Effector CD8-positive, alpha-beta T cell (primary cell): Measurements from ENCODE around the gene BLTP3A.
"Not testable (repeated sequence)": the region's sequence is repeated elsewhere in the genome, so short reads cannot be mapped to it uniquely, and the experiment has no call there.

ENCODE experiments used
- DNase-seq: peaks from one replicate; lab custom pipeline; 2025; lab: John Stamatoyannopoulos, UW

Gene BLTP3A

DNA sequence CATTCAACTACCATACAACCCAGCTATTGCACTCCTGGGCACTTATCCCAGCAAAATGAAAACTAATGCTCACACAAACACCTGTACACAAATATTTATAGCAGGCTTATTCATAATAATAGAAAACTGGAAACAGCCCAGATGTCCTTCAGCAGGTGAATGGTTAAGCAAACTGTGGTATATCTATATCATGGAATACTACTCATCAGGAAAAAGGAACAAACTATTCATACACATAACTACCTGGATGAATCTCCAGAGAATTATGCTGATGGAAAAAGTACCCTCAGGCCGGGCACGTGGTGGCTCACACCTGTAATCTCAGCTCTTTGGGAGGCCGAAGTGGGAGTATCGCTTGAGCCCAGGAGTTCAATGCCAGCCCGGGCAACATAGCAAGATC is 3.8 kb upstream of the BLTP3A start:
- no peak for DNase-seq

DNA sequence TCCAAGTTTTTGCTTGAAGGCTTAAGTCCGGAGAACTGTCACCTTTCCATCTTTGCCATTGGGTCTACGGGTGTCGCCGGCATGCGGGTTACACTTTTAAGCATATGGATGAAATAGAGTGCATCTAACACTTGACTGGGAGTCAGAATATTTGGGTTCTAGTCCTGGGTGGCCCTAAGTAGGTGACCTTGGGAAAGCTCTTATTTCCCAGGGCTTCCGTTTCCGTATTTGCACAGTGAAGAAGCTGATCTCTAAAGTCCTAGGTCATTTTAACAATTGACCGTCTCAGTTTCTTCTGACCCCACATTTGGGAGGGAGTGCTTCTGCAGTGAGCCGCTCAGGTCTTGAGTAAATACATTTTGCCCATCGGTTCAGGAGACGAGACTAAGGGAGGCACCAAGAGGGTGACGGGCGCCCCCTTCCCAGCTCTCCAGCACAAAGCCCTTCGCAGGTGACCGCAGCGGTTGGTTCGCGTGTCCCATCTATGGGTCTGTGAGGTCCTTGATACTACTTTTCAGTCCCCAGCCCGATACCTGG is 651 bp upstream of the BLTP3A start:
- DNase-seq = peak; percentile 29

DNA sequence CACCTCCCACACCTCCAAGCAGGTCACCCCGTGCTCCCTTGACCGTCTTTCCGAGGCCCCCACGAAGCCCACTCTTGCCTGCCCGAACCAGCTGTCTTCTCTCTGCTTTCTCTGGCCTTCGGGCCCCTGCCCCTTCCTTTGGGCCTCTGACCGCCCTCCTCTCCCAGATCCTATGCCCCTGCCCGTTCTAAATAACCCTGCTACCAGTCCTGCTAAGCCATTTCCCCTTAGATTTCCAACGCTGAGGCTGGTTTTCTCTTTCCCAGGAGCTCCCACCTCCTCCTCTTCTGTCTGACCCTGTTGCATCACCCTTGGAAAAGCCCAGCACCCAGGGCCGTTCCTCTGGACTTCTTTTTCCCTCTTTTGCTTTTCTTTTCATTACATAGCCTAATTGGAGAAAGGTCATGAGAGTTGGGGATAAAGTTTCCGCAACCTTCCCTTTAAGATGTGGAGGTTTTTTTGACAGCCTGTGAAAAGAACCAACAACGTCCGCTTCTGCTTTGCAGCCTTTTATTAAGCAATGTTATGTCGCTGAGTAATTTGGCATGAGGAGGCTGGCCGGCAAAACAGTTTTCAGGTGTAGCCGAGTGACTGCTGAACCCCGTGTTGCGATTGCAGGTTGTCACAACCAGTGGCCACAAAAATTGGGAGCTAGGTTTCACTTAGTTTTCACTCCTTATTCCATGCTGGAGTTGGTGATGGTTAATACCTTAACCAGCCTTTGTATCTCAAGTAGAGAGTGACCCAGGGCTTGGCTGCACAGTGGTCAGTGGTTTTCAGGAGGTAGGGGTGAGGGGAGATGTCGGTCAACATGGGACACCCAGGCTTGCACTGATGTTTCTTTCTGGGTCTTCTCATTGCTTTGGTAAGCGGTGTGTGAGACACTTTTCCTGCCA is 970 bp downstream of the BLTP3A start:
- no peak for DNase-seq

DNA sequence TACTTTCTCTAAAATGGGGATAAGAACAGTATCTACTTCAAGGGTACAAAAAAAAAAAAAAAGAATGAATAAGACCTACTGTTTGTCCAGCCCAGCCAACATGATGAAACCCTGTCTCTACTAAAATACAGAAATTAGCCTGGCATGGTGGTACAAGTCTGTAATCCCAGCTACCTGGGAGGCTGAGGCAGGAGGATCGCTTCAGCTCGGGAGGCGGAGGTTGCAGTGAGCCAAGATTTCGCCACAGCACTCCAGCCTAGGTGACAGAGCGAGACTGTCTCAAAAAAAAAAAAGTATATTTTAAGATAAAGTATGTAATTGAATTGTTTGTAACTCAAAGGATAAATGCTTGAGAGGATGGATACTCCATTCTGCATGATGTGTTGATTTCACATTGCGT is 2.0 kb downstream of the BLTP3A start:
- DNase-seq = no peak

DNA sequence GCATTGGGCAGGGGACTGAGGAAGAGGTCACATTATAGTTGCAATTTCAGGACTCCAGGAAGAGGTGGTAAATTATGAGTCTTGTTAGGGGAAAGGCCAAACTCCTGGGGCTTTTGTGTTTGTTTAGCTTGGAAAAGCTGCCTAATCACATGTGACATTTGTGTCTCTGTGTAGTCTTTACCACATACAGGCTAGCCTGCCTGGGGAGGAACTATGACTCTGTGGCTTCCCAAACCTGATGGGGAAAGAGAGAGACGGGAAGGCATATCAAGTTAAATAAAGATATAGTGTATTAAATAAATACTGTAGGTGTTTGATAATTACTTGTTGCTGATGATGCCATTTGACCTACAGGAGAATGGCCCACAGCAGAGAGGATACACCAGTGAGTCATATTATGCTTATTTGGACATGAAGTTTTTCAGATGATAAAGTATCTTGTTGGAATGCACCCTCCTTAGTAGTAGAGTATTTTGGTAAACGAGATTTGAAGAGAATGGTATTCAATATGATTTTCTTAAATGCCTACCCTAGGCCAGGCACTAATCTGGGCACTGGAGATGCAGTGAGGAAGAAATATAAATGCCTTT is 4.0 kb downstream of the BLTP3A start:
- DNase-seq = no peak

DNA sequence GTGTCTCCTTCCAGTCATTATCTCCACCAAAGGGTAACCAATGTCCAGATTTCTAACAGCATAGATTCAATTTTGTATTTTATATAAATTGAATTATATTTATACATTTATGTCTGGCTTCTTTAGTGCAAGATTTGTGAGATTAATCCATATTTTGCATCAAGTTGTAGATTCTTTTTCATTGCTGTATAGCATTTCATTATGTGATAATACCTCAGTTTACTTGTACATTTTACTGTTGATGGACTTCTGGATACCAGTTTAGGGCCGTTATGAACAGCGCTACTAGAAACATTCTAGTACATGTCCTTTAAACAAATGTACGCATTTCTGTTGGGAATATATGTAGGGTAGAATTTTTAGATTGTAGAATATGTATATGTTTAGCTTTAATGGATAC is 6.2 kb downstream of the BLTP3A start:
- DNase-seq = no peak

DNA sequence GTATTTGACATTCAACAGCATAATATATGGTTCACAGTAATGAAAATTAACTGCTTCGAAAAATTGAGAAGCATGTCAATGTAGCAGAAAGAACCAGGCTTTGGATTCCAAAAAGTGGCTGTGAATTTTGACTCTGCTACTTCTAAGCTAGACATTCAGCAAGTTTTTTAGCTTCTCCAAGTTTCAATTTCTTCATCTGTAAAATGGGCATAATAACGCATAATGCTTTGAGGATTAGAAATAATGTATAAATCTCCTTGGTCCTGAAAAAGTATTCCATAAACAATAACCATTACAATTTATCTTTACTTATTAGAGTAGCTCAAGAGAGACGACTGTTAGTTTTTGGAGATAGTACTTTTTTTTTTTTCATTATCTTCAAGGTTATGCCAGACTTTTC is 7.7 kb downstream of the BLTP3A start:
- no peak for DNase-seq

DNA sequence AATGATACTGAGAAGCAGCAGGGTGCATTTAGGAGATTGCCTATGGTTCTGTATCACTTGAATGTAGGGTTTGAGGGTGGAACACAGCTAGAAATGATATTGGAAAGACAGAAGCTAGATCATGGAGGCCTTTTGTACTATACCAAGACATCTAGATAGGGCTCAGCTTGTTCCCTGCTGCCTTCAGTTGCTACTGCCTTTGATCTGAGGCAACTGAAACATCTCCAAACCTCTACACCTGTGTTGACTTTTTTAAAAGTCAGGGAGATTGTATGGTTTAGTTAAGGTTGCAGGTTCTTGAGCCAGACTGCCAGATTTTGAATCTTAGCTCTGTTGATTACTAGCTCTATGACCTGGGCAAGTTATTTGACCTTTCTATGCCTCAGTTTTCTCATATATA is 12.7 kb downstream of the BLTP3A start:
- no peak for DNase-seq

DNA sequence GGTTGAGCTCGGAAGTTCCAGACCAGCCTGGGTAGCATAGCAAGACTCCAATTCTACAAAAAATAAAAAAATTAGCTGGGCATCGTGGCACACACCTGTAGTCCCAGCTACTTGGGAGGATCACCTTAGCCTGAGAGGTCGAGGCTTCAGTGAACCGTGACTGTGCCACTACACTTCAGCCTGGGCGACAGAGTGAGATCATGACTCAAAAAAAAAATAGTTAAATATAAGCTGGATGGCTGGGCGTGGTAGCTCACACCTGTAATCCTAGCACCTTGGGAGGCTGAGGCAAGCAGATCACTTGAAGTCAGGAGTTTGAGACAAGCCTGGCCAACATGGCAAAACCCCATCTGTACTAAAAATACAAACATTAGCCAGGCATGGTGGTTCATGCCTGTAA is 13.2 kb downstream of the BLTP3A start:
- not testable (repeated sequence) for DNase-seq

DNA sequence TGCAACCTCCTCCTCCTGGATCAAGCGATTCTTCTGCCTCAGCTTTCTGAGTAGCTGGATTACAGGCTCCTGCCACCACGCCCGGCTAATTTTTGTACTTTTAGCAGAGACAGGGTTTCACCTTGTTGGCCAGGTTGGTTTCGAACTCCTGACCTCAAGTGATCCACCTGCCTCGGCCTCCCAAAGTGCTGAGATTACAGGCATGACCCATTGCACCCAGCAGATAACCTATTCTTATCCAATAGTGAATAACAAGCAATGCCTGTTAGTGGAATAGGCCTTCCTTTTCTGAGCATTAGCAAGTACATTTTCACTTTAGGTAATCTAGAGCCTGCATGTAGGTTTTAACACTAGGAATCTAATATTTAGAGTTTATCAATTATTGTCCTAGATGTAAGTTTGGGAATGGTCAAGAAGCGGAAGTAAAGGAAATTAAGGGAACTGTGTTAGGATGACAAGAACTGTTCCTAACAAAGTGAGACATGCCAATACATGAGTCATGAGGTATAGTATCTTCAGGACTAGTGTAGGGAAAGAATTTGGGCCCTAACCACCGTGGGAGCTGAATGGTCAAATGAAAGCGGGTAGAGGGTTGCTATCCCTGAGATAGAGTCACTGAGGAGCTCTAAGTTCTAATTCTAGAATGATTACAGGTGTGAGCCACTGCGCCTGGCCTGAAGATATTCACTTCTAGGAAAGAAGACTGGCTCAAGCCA is 15.0 kb downstream of the BLTP3A start:
- no peak for DNase-seq

DNA sequence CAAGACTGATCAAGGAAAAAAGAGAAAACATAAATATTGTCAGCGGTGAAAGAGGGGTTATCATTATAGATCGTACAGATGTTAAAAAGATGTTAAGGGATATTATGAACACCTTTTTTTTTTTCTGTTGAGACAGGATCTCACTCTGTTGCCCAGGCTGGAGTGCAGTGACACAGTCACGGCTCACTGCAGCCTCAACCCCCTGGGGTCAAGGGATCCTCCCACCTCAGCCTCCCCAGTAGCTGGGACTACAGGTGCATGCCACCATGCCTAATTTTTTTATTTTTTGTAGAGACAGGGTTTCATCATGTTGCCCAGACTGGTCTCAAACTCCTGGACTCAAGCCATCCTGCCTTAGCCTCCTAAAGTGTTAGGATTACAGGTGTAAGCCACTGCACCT is 16.6 kb downstream of the BLTP3A start:
- not testable (repeated sequence) for DNase-seq

DNA sequence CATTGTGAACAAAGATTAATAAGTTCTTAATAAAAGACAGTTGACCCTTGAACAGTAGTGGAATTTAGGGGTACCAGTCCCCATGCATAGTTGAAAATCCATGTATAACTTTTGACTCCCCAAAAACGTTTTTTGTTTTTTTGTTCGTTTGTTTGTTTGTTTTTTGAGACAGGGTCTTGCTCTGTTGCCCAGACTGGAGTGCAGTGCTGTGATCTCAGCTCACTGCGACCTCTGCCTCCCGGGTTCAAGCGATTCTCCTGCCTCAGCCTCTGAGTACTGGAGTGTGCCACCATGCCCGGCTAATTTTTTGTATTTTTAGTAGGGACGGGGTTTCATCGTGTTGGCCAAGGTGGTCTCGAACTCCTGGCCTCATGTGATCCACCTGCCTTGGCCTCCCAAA is 17.5 kb downstream of the BLTP3A start:
- DNase-seq = not testable (repeated sequence)

DNA sequence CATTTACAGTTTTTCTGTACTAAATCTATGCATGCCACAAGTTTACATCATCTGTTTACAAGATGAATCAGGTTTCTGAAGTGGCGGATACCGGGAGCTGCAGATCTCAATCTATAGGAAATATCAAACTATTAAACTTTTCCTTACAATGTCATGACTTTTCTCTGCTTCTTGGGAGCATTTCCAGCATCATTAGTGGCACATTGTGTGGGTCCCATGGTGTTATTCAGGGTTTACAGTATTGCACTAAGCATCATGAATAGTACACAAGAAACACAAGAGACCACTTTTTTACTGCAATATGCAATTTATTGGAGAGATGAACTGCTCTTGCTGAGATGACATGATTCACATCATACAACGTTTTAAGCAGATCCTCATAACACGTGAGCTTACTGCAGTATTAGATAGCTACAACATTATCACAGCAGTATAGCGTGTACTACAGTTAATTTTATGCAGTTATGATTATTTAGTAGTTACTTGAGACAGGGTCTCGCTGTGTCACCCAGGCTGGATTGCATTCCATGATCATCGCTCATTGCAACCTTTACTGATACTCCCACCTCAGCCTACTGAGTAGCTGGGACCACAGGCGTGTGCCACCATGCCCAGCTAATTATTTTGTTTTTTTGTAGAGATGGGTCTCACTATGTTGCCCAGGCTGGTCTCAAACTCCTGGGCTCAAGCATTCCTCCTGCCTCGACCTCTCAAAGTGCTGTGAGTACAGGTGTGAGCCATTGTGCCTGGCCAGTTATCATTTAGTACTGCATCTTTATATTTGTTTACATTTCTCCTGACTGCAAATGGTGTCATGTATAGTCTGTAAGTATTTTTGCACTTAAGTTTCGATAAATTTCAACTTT is 18.4 kb downstream of the BLTP3A start:
- no peak for DNase-seq

DNA sequence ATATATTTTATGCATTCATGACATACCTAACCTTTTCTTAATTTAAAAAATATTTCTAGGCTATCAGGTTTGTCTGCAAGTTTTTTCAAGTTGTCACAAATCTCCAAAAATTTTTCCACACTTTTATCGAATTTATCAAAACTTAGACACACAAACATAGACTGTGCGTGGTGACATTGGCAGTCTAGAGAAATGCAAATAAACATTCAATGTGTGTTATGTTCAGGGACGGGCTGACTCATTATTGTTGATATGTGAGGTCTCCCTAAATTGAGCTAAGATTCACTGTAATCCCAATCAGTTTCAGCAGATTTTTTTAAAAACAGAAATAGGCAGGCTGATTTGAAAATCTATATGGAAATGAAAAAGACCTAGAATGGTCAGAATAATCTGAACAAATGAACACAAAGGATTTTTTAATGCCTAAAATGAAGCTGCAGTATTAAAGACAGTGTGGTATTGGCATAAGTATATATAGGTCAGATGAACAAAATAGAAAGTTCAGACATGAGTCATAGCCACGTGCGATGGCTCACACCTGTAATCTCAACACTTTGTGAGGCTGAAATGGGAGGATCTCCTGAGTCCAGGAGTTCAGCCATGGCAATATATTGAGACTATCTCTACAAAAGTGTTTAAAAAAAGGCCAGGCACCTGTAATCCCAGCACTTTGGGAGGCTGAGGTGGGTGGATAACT is 19.2 kb downstream of the BLTP3A start:
- DNase-seq = no peak

DNA sequence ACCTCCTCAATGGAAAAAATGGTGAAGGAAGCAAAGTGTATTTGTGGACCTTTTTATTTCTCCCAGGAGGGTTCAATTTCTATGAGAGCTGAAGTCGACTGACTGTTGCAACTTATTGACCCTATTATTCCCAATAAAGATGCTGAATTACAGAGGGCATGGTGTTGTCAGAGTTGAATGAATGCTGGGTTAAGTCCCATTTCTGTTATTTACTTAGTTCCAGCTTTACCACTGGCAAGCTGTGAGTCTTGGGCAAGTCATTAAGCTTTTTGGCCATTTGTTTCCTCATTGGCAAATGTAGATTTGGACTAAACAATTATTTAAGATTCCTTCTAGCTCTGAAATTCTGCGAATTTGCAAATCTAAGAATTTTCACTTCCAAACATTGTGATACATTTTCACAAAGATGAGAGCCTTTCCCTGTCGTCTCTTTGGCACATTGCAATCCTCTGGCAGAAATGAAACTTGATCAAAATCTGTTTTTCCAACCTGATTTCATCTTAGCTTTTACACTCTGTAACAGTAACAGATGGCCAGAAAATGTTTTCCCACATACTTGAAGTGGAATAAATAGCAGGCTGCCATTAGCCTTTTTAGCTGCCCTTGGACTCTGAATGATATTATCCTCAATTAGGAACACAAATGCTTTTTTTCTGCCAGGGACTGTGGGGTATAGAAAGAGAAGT is 21.3 kb downstream of the BLTP3A start:
- DNase-seq = no peak

DNA sequence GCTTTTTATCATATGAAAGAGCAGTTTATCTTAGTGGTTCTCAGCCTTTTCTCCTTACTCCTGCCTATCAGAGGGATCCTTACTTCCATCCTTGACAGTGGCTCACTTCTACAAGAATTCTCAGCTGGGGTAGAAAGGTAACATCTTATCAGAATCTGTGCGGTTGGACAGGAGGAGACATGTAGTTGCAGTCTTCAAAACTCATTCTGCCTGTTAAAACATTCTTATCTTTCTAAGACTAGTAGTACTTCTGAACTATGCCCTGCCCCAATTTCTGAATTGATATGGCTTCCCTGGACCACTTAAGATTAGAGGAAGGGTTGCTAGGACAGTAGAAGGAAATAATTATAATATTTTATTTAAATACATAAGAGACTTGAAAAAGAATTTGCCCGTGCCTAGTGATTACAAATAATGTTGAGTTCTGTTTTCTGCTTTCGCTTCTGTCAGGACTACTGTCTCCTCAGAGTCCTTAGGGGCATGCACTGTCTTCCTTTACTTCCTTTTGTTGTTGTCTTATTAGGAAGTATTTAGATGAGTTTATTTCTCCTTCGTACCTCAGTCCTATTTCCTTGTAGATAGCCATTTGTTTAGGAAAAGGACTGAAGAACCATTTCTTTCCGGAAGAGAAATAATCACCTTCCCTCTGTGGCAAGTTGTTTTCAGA is 24.9 kb downstream of the BLTP3A start:
- no peak for DNase-seq

DNA sequence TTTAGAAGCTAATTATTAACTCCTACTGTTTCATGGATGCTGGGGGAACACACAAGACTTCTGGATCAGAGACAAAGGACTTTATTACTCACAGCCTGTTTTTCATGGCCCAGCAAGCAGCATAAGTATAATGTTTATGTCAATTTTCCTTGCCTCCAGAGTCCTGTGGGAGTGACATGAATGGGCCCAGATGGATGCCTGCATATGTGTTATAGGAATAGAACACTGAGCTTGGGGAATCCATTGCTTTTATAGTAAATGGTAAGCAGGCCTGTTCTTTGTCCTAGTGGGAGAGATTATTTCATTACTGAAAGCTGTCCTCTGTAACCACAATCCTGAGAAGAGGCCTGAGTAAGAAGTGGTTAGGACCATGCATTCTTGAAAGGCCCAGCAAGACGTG is 25.6 kb downstream of the BLTP3A start:
- no peak for DNase-seq

DNA sequence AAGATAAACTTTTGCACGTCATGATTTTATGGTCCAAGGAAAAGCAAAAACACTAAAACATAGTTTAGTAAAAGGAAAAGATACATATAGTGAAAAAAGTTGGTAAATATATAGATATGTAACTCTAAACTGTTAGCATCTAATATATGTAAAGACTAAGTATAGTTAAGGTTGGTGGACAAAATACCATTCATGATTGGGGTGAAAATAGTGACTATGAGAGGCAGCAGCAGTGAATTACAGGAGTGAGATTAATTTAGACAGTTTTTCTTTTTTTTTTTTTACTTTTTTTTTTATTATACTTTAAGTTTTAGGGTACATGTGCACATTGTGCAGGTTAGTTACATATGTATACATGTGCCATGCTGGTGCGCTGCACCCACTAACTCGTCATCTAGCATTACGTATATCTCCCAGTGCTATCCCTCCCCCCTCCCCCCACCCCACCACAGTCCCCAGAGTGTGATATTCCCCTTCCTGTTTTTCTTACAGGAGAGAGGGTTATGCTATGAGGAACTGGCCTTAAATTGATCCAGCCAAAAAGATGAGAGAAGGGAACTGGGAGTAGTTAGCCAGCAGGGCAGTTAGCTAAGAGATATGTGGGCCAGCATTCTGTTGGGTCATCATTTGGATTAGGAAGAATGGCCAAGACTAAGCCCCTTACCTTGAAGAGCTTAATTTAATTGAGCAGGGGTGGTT is 27.1 kb downstream of the BLTP3A start:
- not testable (repeated sequence) for DNase-seq
